ENCODE results near the gene PLEKHA6. TPM values are rescaled to one million over a fixed set of nuclear protein-coding genes. Genes with fewer than 3 reads are reported as not detected.

Gene PLEKHA6
- total RNA-seq, 1 donor from 2014 or later, result 4.9 TPM

GRCh38 chr1:204368996-204369726 lies 9.4 kb upstream of the PLEKHA6 start:
- intact Hi-C loops (cut with DNase I), result loop anchor here (10.0 kb wide), 1 partner anchor 504 kb away; the partner anchor contains the start of gene SNRPE
- no peaks in the 10 kb centered on the region for H3K4me1 ChIP-seq
- H3K9me3 ChIP-seq, result no peaks in the 10 kb centered on the region
- no peaks in the 10 kb centered on the region for H3K27me3 ChIP-seq
- no peak overlapping the region for H3K4me3 ChIP-seq
- no peaks in the 10 kb centered on the region for H3K36me3 ChIP-seq
- DNase-seq (ENCODE audit: low spot score in 2 of 2), result no peak
- no peak overlapping the region for H3K27ac ChIP-seq
- TF ChIP-seq CTCF (IDR thresholded peaks at IDR 0.05), result no peak

- no peak for TF ChIP-seq CTCF (IDR thresholded peaks at IDR 0.05)
- peaks cover 2 to 4% of the 10 kb centered on the region in 2 donors for H3K4me1 ChIP-seq
- no peaks in the 10 kb centered on the region for H3K36me3 ChIP-seq
- intact Hi-C loops (cut with DNase I), result loop anchor here (10.0 kb wide), 1 partner anchor 503 kb away; the partner anchor contains the start of gene SNRPE
- no peak for DNase-seq (ENCODE audit: low spot score in 2 of 2)
- H3K4me3 ChIP-seq, result no peak overlapping the region
- no peaks in the 10 kb centered on the region for H3K9me3 ChIP-seq
- H3K27me3 ChIP-seq, result no peaks in the 10 kb centered on the region
- H3K27ac ChIP-seq, result no peak overlapping the region
Measured at GRCh38 chr1:204367956-204368355, 8.2 kb upstream of the PLEKHA6 start.

- H3K27me3 ChIP-seq, result no peaks in the 10 kb centered on the region
- H3K4me1 ChIP-seq, result peaks cover 2 to 4% of the 10 kb centered on the region in 2 donors
- intact Hi-C loops (cut with DNase I), result loop anchor here (10.0 kb wide), 1 partner anchor 503 kb away; the partner anchor contains the start of gene SNRPE
- no peaks in the 10 kb centered on the region for H3K9me3 ChIP-seq
- no peak overlapping the region for H3K4me3 ChIP-seq
- TF ChIP-seq CTCF (IDR thresholded peaks at IDR 0.05), result no peak
- no peaks in the 10 kb centered on the region for H3K36me3 ChIP-seq
- no peak overlapping the region for H3K27ac ChIP-seq
- DNase-seq (ENCODE audit: low spot score in 2 of 2), result no peak
Measured at GRCh38 chr1:204367193-204367858, 7.6 kb upstream of the PLEKHA6 start.

- intact Hi-C loops (cut with DNase I), result loop anchor here (10.0 kb wide), 1 partner anchor 502 kb away; the partner anchor contains the start of gene SNRPE
- peaks cover 2 to 4% of the 10 kb centered on the region in 2 donors for H3K4me1 ChIP-seq
Measured at GRCh38 chr1:204366759-204367158, 7.0 kb upstream of the PLEKHA6 start.

More at GRCh38 chr1:204366759-204367158, 7.0 kb upstream of the PLEKHA6 start:
- Histone ChIP-seq H3K36me3 (no peaks in the 10 kb centered on the region), H3K27me3 (no peaks in the 10 kb centered on the region), H3K27ac (no peak overlapping the region), H3K9me3 (no peaks in the 10 kb centered on the region), H3K4me3 (no peak overlapping the region)
- TF ChIP-seq CTCF (IDR thresholded peaks at IDR 0.05), result no peak
- no peak for DNase-seq (ENCODE audit: low spot score in 2 of 2)

Data from ascending aorta (tissue), 2 donors.